Left ventricle myocardium inferior (tissue), 1 donor: Measurements from ENCODE around the gene HIP1R. TPM values are rescaled to one million over a fixed set of nuclear protein-coding genes. Genes with fewer than 3 reads are reported as not detected.

Source experiments
- DNase-seq: peaks from one replicate; pipeline ENCODE4 v3.0.0-alpha.2; 2020
- H3K27ac ChIP-seq: fragments of 200-600 bp; replicated peaks from 2 replicates; pipeline ENCODE4 v1.8.0; 2021
- H3K27me3 ChIP-seq: fragments of 200-600 bp; 2 replicates; pipeline ENCODE4 v1.8.0; 2021; ENCODE audit warnings: low read depth
- H3K36me3 ChIP-seq: fragments of 200-600 bp; 2 replicates; pipeline ENCODE4 v1.8.0; 2021
- H3K4me1 ChIP-seq: fragments of 200-600 bp; 2 replicates; pipeline ENCODE4 v1.8.0; 2021
- H3K4me3 ChIP-seq: fragments of 200-600 bp; 2 replicates; pipeline ENCODE4 v1.8.0; 2021; ENCODE audit warnings: mild to moderate bottlenecking, moderate library complexity
- H3K9me3 ChIP-seq: fragments of 200-600 bp; replicated peaks from 2 replicates; pipeline ENCODE4 v1.8.0; 2021
- intact Hi-C: fragments of 100-400 bp; cut with micrococcal nuclease; formaldehyde crosslinking; loops from one replicate; pipeline ENCODE4 v1.11.0; 2022
- total RNA-seq: library from RNA; stranded (reverse); fragmentation: NEBNext Ultra II Directional; extraction: Animal tissue kit (Norgen Biotek cat#: 25700); gene quantifications from one replicate; pipeline ENCODE4 v1.2.1, GENCODE V29; 2021
- TF ChIP-seq, protein P1 (sequence below): fragments of 200-600 bp; IDR thresholded peaks from 2 replicates; pipeline ENCODE4 v1.8.0; 2021; ENCODE audit warnings: antibody characterized with exemption, mild to moderate bottlenecking, borderline replicate concordance
- donor health status: DM: no; HTN: yes; CAD: no; lungs with severe emphysema.

The HIP1R gene
- total RNA-seq, 1 donor from 2014 or later, result 11.2 TPM

DNA sequence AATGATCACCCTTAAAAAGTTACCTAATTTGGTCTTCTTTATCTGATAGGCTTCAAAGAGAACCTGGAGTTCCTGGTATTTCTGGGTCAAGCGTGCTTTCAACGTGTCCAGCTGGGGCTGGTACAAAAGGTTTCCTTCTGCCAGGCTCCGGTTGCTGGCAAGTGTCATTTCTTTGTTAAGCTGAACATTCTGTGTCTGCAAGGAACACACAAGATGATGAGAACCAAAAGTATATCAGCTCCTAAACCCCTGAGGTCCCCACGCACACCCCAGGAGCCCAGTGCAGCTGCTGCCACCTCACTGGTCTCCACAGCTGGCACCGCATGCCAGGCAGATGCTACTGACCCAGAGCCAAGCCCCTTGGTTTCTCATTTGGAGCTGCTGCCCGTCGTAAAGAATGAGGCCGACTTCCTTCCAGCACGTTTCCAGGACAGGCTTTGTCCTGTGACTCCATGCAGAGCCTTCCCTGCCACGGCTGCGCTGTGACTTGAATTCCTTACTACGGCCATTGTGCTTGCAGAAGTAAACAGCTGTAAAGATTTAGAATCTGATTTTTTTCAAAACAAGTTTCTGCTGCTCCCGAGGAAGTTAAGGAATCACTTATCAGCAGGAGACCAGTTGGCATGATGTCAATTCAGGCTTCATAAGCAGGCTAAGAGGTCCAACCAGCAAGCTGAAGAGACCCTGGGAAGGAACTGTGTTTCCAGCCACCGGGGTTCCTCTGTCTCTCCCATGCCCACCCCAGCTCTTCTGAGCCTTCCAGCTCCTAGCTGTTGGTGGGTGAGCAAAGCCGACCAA, 35.8 kb downstream of the HIP1R start:
- Histone ChIP-seq H3K4me1 (peaks cover 100% of the 10 kb centered on the region), H3K36me3 (peaks cover 41% of the 10 kb centered on the region), H3K9me3 (no peaks in the 10 kb centered on the region), H3K4me3 (peak overlapping the region; percentile 60), H3K27ac (peak overlapping the region; percentile 92), H3K27me3 (no peaks in the 10 kb centered on the region)
- DNase-seq, result no peak
- TF ChIP-seq, protein P1, sequence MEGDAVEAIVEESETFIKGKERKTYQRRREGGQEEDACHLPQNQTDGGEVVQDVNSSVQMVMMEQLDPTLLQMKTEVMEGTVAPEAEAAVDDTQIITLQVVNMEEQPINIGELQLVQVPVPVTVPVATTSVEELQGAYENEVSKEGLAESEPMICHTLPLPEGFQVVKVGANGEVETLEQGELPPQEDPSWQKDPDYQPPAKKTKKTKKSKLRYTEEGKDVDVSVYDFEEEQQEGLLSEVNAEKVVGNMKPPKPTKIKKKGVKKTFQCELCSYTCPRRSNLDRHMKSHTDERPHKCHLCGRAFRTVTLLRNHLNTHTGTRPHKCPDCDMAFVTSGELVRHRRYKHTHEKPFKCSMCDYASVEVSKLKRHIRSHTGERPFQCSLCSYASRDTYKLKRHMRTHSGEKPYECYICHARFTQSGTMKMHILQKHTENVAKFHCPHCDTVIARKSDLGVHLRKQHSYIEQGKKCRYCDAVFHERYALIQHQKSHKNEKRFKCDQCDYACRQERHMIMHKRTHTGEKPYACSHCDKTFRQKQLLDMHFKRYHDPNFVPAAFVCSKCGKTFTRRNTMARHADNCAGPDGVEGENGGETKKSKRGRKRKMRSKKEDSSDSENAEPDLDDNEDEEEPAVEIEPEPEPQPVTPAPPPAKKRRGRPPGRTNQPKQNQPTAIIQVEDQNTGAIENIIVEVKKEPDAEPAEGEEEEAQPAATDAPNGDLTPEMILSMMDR, result no peak
- intact Hi-C loops, result no loop called here

DNA sequence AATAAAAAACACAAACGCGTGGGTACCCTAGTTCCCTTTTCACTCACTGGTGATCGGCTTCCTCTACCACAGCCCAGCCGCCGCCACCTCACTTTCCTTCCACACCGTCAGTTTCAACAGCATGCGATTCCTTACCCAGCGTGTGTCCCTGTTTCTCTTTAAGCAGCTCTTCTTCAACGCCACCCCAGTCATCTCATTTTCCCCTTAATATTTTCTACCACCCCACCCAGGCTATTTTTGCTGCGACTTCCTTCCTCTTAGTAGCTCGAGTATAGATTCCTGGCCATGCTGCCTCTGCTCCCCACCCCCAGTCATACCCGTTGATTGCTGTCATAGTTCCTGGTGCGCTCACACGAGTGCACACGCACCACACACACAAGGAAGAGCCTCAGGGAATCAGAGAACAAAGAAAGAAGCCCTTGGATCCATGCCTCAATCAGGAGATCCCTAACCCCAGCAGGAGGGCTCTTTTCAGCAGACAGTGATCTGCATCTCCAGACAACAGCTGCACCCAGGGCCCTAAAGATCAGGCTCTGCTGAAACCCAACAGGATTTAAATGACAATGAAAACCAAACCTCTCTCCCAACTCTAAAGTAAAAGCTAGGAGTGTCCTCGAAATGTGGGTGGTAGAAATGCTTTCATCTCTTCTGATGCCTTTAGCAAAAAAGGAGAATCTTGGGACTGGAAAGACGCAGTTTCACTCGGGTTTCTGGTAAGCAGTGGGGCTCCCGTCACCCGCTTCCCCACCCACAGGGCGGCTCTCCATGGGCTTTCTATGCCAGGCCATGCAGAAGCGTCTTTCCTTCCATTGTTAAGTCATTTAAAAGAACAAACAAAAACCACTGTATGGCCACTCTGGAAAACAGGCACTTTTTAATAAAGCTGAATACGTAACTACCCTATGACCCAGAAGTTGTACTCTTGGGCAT, 36.9 kb downstream of the HIP1R start:
- Histone ChIP-seq H3K27me3 (no peaks in the 10 kb centered on the region), H3K4me3 (peak overlapping the region; percentile 60), H3K27ac (peak overlapping the region; percentile 92), H3K36me3 (peaks cover 33% of the 10 kb centered on the region), H3K9me3 (no peaks in the 10 kb centered on the region), H3K4me1 (peaks cover 100% of the 10 kb centered on the region)
- TF ChIP-seq, protein P1, result no peak
- DNase-seq, result peak; percentile 60
- intact Hi-C loops, result no loop called here

DNA sequence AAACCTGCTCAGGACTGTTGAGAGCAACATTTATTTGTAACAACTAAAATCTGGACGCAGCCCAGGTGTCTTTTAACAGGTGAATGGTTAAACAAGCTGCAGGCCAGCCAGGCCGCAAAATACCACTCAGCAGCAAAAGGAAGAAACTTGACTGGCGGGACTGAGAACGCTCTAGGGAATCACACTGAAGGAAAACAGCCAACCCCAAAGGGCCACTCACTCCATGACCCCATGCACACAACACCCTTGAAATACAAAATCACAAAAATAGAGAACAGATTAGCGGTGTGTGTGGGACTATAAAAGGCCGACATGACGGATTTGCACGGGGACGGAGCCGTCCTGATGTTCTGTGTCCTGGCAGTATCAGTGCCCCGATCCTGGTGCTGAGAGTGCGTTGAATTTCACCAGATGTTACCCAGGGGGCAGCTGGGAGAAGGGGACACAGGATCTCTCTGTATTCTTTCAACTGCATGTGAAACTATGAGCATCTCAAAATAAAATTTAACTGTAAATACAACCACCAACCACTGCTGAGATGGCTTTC, 37.6 kb downstream of the HIP1R start:
- Histone ChIP-seq H3K36me3 (peaks cover 25% of the 10 kb centered on the region), H3K9me3 (no peaks in the 10 kb centered on the region), H3K27ac (peak overlapping the region; percentile 92), H3K4me1 (peaks cover 100% of the 10 kb centered on the region), H3K27me3 (no peaks in the 10 kb centered on the region), H3K4me3 (peak overlapping the region; percentile 60)
- TF ChIP-seq, protein P1, result no peak
- no peak for DNase-seq
- intact Hi-C loops, result no loop called here

DNA sequence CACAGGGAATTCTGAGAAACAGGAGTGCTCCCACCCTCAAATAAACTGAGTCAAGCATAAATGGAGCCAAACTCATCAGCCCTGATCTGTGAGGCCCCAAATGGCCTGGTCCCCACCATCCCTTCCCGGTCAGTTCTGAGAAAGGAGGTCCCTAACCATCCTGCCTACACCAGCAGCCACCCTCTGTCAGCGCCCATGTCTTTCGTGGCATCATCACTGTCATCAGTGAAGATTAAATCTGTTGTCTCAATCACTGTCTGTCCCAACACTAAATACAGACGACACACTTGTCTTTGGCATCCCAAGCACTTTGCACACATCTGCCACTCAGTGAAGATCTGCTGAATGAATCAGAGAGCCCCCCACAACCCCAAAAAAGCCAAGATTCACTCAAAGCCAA, 38.3 kb downstream of the HIP1R start:
- peaks cover 100% of the 10 kb centered on the region for H3K4me1 ChIP-seq
- peaks cover 19% of the 10 kb centered on the region for H3K36me3 ChIP-seq
- H3K27ac ChIP-seq, result peak overlapping the region; percentile 92
- intact Hi-C loops, result no loop called here
- no peaks in the 10 kb centered on the region for H3K9me3 ChIP-seq
- no peak for DNase-seq
- H3K27me3 ChIP-seq, result no peaks in the 10 kb centered on the region
- H3K4me3 ChIP-seq, result no peak overlapping the region
- TF ChIP-seq, protein P1, result no peak

DNA sequence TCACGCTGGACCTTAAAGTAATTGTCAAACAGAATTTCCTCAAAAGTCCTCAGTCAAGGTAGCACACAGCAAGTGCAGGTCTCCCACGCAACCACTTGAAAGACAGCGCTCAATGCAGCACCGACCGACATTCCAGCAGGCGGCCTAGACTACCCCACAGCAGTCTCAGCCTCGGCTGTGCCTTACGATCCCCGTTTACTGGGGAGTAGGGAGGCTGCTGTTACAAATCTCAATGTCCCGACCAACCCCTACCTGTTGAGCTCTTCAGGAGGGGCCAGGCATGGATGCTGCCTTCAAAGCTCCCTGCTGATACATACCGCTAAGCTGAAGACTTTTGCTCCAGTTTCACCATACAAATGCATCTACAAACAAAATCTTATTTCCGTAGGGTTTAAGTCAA, 38.8 kb downstream of the HIP1R start:
- H3K9me3 ChIP-seq, result no peaks in the 10 kb centered on the region
- H3K36me3 ChIP-seq, result peaks cover 14% of the 10 kb centered on the region
- peaks cover 100% of the 10 kb centered on the region for H3K4me1 ChIP-seq
- DNase-seq, result no peak
- H3K27ac ChIP-seq, result peak overlapping the region; percentile 92
- TF ChIP-seq, protein P1, result no peak
- no peak overlapping the region for H3K4me3 ChIP-seq
- intact Hi-C loops, result no loop called here
- no peaks in the 10 kb centered on the region for H3K27me3 ChIP-seq
